Panc1 (cell line): ENCODE results near the gene NCAPD3.

ENCODE experiments used
- CTCF ChIP-seq: fragments of 450-650 bp; IDR thresholded peaks from 2 replicates; pipeline ENCODE4 v1.5.1; 2017; ENCODE audit warnings: mild to moderate bottlenecking
- POLR2AphosphoS5 ChIP-seq: IDR thresholded peaks from 2 replicates; pipeline ENCODE4 v1.6.1; 2012; ENCODE audit warnings: mild to moderate bottlenecking, low read depth, low read length, moderate library complexity
- REST ChIP-seq, 2 experiments: IDR thresholded peaks; 2 replicates each; pipeline ENCODE4 v1.6.1; 2011 to 2012; ENCODE audit warnings: low read depth in 2 of 2, control low read depth in 1 of 2, low read length in 1 of 2, mild to moderate bottlenecking in 1 of 2, moderate library complexity in 1 of 2; ENCODE audit not compliant: insufficient read depth in 1 of 2
- SIN3A ChIP-seq: IDR thresholded peaks from 2 replicates; pipeline ENCODE4 v1.6.1; 2012; ENCODE audit warnings: low read depth, mild to moderate bottlenecking, low read length, moderate library complexity, borderline replicate concordance; ENCODE audit not compliant: insufficient read depth
- TCF7L2 ChIP-seq: IDR thresholded peaks from 2 replicates; pipeline ENCODE4 v1.6.1; 2011; ENCODE audit warnings: mild to moderate bottlenecking, low read depth, low read length, inconsistent platforms

- no peak for TF ChIP-seq CTCF
- no peak for TF ChIP-seq POLR2AphosphoS5
- TF ChIP-seq TCF7L2: no peak
- TF ChIP-seq REST (IDR thresholded peaks at IDR 0.05; ENCODE audit: insufficient read depth in 1 of 2, low read depth in 2 of 2, low read length in 1 of 2): no peak
- TF ChIP-seq SIN3A: no peak
These were observed 102.7 kb downstream of the NCAPD3 start for GRCh38 chr11:134120921-134121526.
